Testis (tissue), 3 donors: ENCODE measurements around the gene SYNPO. TPM values are rescaled to one million over a fixed set of nuclear protein-coding genes. Genes with fewer than 3 reads are reported as not detected.

Source experiments
- DNase-seq: peaks from one replicate; pipeline ENCODE4 v3.0.0-alpha.2; 2019
- H3K27ac ChIP-seq, 2 donors: fragments of 200-600 bp; sonication (generic); one replicate each; pipeline ENCODE4 v1.5.1; 2019
- H3K27me3 ChIP-seq: fragments of 200-600 bp; sonication (generic); one replicate; pipeline ENCODE4 v1.5.1; 2019
- H3K36me3 ChIP-seq: fragments of 200-600 bp; sonication (generic); one replicate; pipeline ENCODE4 v1.5.1; 2017; ENCODE audit warnings: low read depth; ENCODE audit errors: missing control alignments
- H3K4me1 ChIP-seq: fragments of 200-600 bp; sonication (generic); one replicate; pipeline ENCODE4 v1.5.1; 2019
- H3K4me3 ChIP-seq, 2 donors: fragments of 200-600 bp; sonication (generic); one replicate each; pipeline ENCODE4 v1.5.1; 2017 to 2019
- H3K9me3 ChIP-seq: fragments of 200-600 bp; sonication (generic); one replicate; pipeline ENCODE4 v1.5.1; 2017
- POLR2A ChIP-seq: fragments of 450-650 bp; IDR thresholded peaks from one replicate; pipeline ENCODE4 v1.6.1; 2017; ENCODE audit warnings: antibody characterized with exemption, mild to moderate bottlenecking, moderate library complexity
- WGBS, 2 donors: methylation state at CpG; one replicate each; pipeline ENCODE4 v1.1.5; 2018; 5-methylcytosine and 5-hydroxymethylcytosine counted together
- intact Hi-C: fragments of 100-400 bp; cut with DNase I; formaldehyde crosslinking; loops from one replicate; pipeline ENCODE4 v1.15.1; 2023; ENCODE audit warnings: low total_unique reads
- polyA plus RNA-seq: library from polyadenylated mRNA; stranded (reverse); fragments of 350-450 nt; fragmentation: Illumina TruSeq; extraction: RNeasy Lipid Tissue Mini Kit (QIAGEN cat#74804); gene quantifications from one replicate; pipeline ENCODE4 v1.2.3, GENCODE V29; 2014; ENCODE audit warnings: low read depth, low replicate concordance; ENCODE audit not compliant: insufficient read depth
- total RNA-seq, 2 donors: library from RNA; depleted of rRNA; stranded (reverse); fragments of >200 nt; gene quantifications; one replicate each; pipeline ENCODE4 v1.2.3, GENCODE V29; 2016
- TF ChIP-seq, protein P1 (sequence below), 3 experiments: fragments of 450-650 bp in 2 of 3; fragments of 200-600 bp in 1 of 3; sonication (generic) in 1 of 3; IDR thresholded peaks; one replicate each; pipeline ENCODE4 v1.5.1; 2016 to 2019; ENCODE audit warnings: antibody characterized with exemption in 3 of 3, mild to moderate bottlenecking in 2 of 3, moderate library complexity in 1 of 3

The SYNPO gene
- total and polyA plus RNA-seq, 3 donors from 2014 or later = 49.1 to 53.2 (median 52.2) TPM

DNA sequence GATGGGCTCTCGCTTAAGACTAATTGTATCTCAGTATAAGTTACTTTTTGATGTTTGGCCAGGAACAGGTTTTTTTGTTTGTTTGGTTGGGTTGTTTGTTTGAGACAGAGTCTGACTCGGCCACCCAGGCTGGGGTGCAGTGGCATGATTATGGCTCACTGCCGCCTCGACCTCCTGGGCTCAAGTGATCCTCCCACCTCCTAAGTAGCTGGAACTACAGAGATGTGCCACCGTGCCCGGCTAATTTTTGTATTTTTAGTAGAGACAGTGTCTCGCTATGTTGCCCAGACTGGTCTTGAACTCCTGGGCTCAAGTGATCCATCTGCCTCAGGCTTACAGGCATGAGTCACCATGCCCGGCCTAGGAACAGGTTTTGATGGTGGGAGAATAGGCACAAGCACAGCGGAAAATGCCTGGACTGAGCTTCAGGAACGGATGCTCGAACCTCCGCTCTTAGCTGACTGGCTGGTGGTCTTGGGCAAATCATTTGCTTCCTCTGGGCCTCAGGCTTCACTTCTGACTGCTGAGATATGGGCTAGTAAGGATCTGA is 11.4 kb upstream of the SYNPO start:
- no peaks in the 10 kb centered on the region for H3K27me3 ChIP-seq
- H3K4me3 ChIP-seq = no peak overlapping the region
- H3K9me3 ChIP-seq = no peaks in the 10 kb centered on the region
- no peak for DNase-seq
- H3K27ac ChIP-seq = no peak overlapping the region
- H3K36me3 ChIP-seq = no peaks in the 10 kb centered on the region
- TF ChIP-seq POLR2A = no peak
- TF ChIP-seq, protein P1, sequence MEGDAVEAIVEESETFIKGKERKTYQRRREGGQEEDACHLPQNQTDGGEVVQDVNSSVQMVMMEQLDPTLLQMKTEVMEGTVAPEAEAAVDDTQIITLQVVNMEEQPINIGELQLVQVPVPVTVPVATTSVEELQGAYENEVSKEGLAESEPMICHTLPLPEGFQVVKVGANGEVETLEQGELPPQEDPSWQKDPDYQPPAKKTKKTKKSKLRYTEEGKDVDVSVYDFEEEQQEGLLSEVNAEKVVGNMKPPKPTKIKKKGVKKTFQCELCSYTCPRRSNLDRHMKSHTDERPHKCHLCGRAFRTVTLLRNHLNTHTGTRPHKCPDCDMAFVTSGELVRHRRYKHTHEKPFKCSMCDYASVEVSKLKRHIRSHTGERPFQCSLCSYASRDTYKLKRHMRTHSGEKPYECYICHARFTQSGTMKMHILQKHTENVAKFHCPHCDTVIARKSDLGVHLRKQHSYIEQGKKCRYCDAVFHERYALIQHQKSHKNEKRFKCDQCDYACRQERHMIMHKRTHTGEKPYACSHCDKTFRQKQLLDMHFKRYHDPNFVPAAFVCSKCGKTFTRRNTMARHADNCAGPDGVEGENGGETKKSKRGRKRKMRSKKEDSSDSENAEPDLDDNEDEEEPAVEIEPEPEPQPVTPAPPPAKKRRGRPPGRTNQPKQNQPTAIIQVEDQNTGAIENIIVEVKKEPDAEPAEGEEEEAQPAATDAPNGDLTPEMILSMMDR (IDR thresholded peaks at IDR 0.05) = no peak
- intact Hi-C loops = no loop called here
- WGBS, 2 donors = 85 to 90% methylated on average over 12 of the region's 12 CpGs
- peaks cover 34% of the 10 kb centered on the region for H3K4me1 ChIP-seq

DNA sequence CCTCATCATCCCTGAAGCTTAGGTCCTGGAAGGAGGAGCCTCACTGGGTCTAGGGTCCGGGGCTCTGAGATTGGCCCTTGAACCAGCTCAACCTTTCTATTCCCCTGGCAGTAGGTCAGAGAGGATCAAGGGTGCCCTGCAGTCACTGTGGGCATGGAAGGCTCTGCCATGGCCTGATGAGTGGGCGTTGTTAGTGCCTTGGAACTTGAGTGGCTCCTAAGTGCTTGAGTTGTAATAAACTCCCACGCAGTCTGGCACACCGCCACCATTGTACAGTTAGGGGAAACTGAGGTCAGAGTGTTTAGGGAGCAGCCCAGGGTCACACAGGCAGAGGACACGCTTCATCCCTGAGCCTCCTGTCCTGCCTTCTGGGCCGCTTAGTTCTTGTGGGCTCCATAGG is 10.4 kb upstream of the SYNPO start:
- no peaks in the 10 kb centered on the region for H3K9me3 ChIP-seq
- no peaks in the 10 kb centered on the region for H3K27me3 ChIP-seq
- TF ChIP-seq, protein P1 (IDR thresholded peaks at IDR 0.05) = no peak
- no peak for TF ChIP-seq POLR2A
- peaks cover 32% of the 10 kb centered on the region for H3K4me1 ChIP-seq
- no peak overlapping the region for H3K4me3 ChIP-seq
- no peak overlapping the region for H3K27ac ChIP-seq
- H3K36me3 ChIP-seq = no peaks in the 10 kb centered on the region
- intact Hi-C loops = no loop called here
- WGBS, 2 donors = 83 to 84% methylated on average over 5 to 6 of the region's 6 CpGs
- no peak for DNase-seq

DNA sequence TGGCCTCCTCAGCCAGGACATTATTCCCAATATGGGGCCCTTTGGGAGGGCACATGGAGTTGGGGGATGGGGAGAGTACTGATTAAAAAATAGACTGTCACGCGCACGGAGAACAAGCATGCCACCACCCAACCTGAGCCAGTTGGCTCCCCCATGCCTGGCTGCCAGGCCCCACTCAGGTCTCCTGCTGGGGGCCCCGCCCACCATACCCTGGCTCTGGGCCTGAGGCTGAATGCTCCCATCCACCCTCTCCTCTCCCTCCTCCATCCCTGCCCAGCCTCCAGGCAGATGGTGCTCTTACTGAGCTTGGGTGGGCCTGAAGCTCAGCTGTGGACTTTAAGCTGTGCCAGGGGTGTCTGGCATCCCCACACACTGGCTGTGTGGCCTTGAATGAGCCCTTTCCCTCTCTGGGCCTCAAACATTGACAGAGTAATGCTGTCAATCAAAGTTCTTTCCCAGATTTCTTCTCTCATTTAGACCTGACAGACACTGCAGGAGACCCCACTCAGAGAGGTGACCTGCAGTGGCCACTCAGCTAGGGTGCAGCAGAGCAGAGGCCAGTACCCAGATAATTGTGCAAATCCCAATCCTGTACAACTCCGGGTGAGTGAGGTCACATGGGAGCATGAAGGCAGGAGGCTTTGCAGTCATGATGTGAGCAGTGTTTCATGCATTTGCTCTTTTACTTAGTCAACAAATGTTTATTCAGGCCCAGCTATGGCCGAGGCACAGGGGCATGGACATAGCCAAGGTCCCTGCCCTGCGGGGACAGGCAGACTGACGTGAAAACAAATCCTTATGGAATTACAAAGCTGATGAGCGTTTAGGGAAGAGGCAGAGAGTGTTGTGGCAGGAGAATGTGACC is 9.8 kb upstream of the SYNPO start:
- intact Hi-C loops = no loop called here
- TF ChIP-seq, protein P1 (IDR thresholded peaks at IDR 0.05) = no peak
- no peak for TF ChIP-seq POLR2A
- H3K36me3 ChIP-seq = no peaks in the 10 kb centered on the region
- DNase-seq = no peak
- WGBS, 2 donors = 70 to 71% methylated on average over 9 of the region's 9 CpGs
- H3K9me3 ChIP-seq = no peaks in the 10 kb centered on the region
- peaks cover 28% of the 10 kb centered on the region for H3K4me1 ChIP-seq
- no peak overlapping the region for H3K4me3 ChIP-seq
- no peaks in the 10 kb centered on the region for H3K27me3 ChIP-seq
- H3K27ac ChIP-seq = no peak overlapping the region

DNA sequence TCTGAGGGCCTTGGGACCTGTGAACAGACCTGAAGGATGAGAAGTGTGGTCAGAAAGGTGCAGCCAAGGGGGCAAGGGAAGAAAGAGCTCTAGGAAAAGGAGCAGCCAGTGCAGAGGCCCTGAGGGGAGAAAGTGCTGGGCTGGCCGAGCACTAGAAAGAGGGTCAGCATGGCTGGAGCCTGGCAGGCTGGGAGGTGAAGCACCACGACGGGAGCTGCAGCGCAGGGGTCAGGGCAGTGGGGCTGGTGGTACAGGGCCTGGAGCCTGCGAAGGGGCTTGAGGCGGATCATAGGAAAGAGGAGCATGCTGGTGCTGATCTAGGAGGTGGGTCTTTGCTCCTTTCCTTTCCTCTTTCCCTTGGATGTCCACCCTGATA is 9.1 kb upstream of the SYNPO start:
- DNase-seq = no peak
- 87 to 94% methylated on average over 6 of the region's 6 CpGs for WGBS, 2 donors
- peaks cover 23% of the 10 kb centered on the region for H3K4me1 ChIP-seq
- H3K27me3 ChIP-seq = no peaks in the 10 kb centered on the region
- H3K9me3 ChIP-seq = no peaks in the 10 kb centered on the region
- no peak overlapping the region for H3K4me3 ChIP-seq
- TF ChIP-seq POLR2A = no peak
- TF ChIP-seq, protein P1 (IDR thresholded peaks at IDR 0.05) = no peak
- no peaks in the 10 kb centered on the region for H3K36me3 ChIP-seq
- intact Hi-C loops = no loop called here
- no peak overlapping the region for H3K27ac ChIP-seq
